H1 (cell line): ENCODE measurements around the gene ATP9B. TPM values are rescaled to one million over a fixed set of nuclear protein-coding genes. Genes with fewer than 3 reads are reported as not detected.

Experiments
- CTCF ChIA-PET: fragments of 300-600 bp; sonication (Branson Sonifier 250); formaldehyde crosslinking; loops from one replicate; lab custom pipeline; 2021; ENCODE audit not compliant: partially characterized antibody; lab: Charles Lee
- POLR2A ChIA-PET: fragments of 300-600 bp; sonication (Branson Sonifier 250); formaldehyde crosslinking; loops from one replicate; lab custom pipeline; 2021; ENCODE audit warnings: inconsistent platforms; ENCODE audit not compliant: partially characterized antibody; lab: Charles Lee
- DNase-seq, 2 experiments: peaks; one replicate each; pipeline versions ENCODE4 v3.0.0 to v3.0.0-alpha.2; 2010 to 2022; ENCODE audit warnings: low spot score in 2 of 2, low read depth in 1 of 2, mixed read lengths in 1 of 2
- FAIRE-seq: peaks from 2 replicates; lab custom pipeline; 2011; peaks lifted over from hg19 to GRCh38; lab: Jason Lieb, UNC
- H2AFZ ChIP-seq: 2 replicates; pipeline ENCODE4 v1.8.1; 2012; ENCODE audit warnings: low read length, inconsistent platforms
- H2AK5ac ChIP-seq: 2 replicates; pipeline ENCODE4 v1.6.1; 2013; ENCODE audit warnings: low read depth, low read length
- H2BK120ac ChIP-seq: replicated peaks from 2 replicates; pipeline ENCODE3; 2013; ENCODE audit warnings: low read depth, low read length, inconsistent platforms
- H2BK12ac ChIP-seq: 2 replicates; pipeline ENCODE4 v1.6.1; 2013; ENCODE audit warnings: low read depth, low read length
- H2BK15ac ChIP-seq: 2 replicates; pipeline ENCODE4 v1.6.1; 2013; ENCODE audit warnings: low read length
- H2BK20ac ChIP-seq: 2 replicates; pipeline ENCODE4 v1.6.1; 2013; ENCODE audit warnings: low read length
- H2BK5ac ChIP-seq: 2 replicates; pipeline ENCODE4 v1.6.1; 2013; ENCODE audit warnings: low read depth, low read length
- H3K14ac ChIP-seq: 2 replicates; pipeline ENCODE4 v1.6.1; 2013; ENCODE audit warnings: inconsistent platforms; ENCODE audit not compliant: insufficient read length
- H3K18ac ChIP-seq: 2 replicates; pipeline ENCODE4 v1.6.1; 2013; ENCODE audit warnings: low read length; ENCODE audit errors: extremely low read depth
- H3K23ac ChIP-seq: 2 replicates; pipeline ENCODE4 v1.6.1; 2013; ENCODE audit warnings: inconsistent platforms; ENCODE audit not compliant: insufficient read length
- H3K23me2 ChIP-seq: 2 replicates; pipeline ENCODE4 v1.6.1; 2013; ENCODE audit warnings: low read depth, low read length
- H3K27ac ChIP-seq: 2 replicates; pipeline ENCODE4 v1.6.1; 2011; ENCODE audit warnings: low read depth, low read length, inconsistent platforms
- H3K27me3 ChIP-seq, 4 experiments: replicated peaks in 1 of 4; 1 replicate in 1 of 4; 2 replicates in 3 of 4; pipeline versions ENCODE4 v1.6.1 to v1.8.1; 2011 to 2013; ENCODE audit warnings: low read length in 3 of 4, mild to moderate bottlenecking in 3 of 4, inconsistent platforms in 2 of 4, mixed read lengths in 2 of 4, moderate library complexity in 1 of 4; ENCODE audit not compliant: control insufficient read depth in 3 of 4, insufficient read depth in 3 of 4; ENCODE audit errors: extremely low read depth in 1 of 4
- H3K36me3 ChIP-seq, 4 experiments: 2 replicates each; pipeline versions ENCODE4 v1.6.1 to v1.8.1; 2011 to 2013; ENCODE audit warnings: mild to moderate bottlenecking in 4 of 4, low read length in 3 of 4, moderate library complexity in 2 of 4, control low read depth in 1 of 4, inconsistent platforms in 1 of 4; ENCODE audit not compliant: insufficient read depth in 4 of 4, control insufficient read depth in 2 of 4
- H3K4ac ChIP-seq: replicated peaks from 2 replicates; pipeline ENCODE3; 2013; ENCODE audit warnings: low read length, low read depth, mixed read lengths, inconsistent platforms; ENCODE audit not compliant: insufficient read length
- H3K4me1 ChIP-seq, 4 experiments: replicated peaks in 1 of 4; 1 replicate in 1 of 4; 2 replicates in 3 of 4; pipeline versions ENCODE4 v1.6.1 to v1.8.1; 2011 to 2013; ENCODE audit warnings: low read length in 3 of 4, inconsistent platforms in 2 of 4, mixed read lengths in 1 of 4; ENCODE audit not compliant: insufficient read depth in 4 of 4, control insufficient read depth in 3 of 4
- H3K4me2 ChIP-seq, 2 experiments: 2 replicates each; pipeline versions ENCODE4 v1.6.1 to v1.8.1; 2011 to 2013; ENCODE audit warnings: low read depth in 2 of 2, low read length in 2 of 2, control low read depth in 1 of 2, inconsistent platforms in 1 of 2, mild to moderate bottlenecking in 1 of 2; ENCODE audit not compliant: insufficient read depth in 1 of 2
- H3K4me3 ChIP-seq, 4 experiments: fragments of 200-600, 300-600 bp in 1 of 4; sonication (generic), shearing (Covaris generic), sonication (Bioruptor Twin) in 1 of 4; 2 replicates each; pipeline versions ENCODE4 v1.5.1 to v1.8.1; 2011 to 2016; ENCODE audit warnings: low read length in 4 of 4, low read depth in 3 of 4, control low read depth in 2 of 4, inconsistent platforms in 2 of 4, mild to moderate bottlenecking in 2 of 4, mixed read lengths in 1 of 4, moderate library complexity in 1 of 4; ENCODE audit not compliant: insufficient read depth in 2 of 4; ENCODE audit errors: extremely low read depth in 1 of 4
- H3K56ac ChIP-seq: replicated peaks from 2 replicates; pipeline ENCODE3; 2013; ENCODE audit warnings: low read depth, mild to moderate bottlenecking, mixed read lengths, low read length, inconsistent platforms; ENCODE audit not compliant: insufficient read length
- H3K79me1 ChIP-seq: 2 replicates; pipeline ENCODE4 v1.6.1; 2013; ENCODE audit warnings: low read depth, low read length, control low read depth
- H3K79me2 ChIP-seq, 2 experiments: 2 replicates each; pipeline versions ENCODE4 v1.6.1 to v1.8.1; 2012 to 2013; ENCODE audit warnings: low read length in 2 of 2, mild to moderate bottlenecking in 2 of 2, inconsistent platforms in 1 of 2; ENCODE audit not compliant: insufficient read depth in 2 of 2, control insufficient read depth in 1 of 2
- H3K9ac ChIP-seq, 4 experiments: replicated peaks in 1 of 4; 1 replicate in 1 of 4; 2 replicates in 3 of 4; pipeline versions ENCODE4 v1.6.1 to v1.8.1; 2011 to 2013; ENCODE audit warnings: low read depth in 3 of 4, low read length in 3 of 4, control low read depth in 2 of 4, mild to moderate bottlenecking in 2 of 4, moderate library complexity in 2 of 4, inconsistent platforms in 1 of 4; ENCODE audit errors: extremely low read depth in 1 of 4
- H3K9me3 ChIP-seq, 2 experiments: 2 replicates each; pipeline versions ENCODE4 v1.6.1 to v1.8.1; 2012 to 2013; ENCODE audit warnings: mild to moderate bottlenecking in 2 of 2, moderate library complexity in 2 of 2, control low read depth in 1 of 2, inconsistent platforms in 1 of 2, low read depth in 1 of 2, low read length in 1 of 2, mixed read lengths in 1 of 2; ENCODE audit not compliant: insufficient read depth in 2 of 2
- H4K20me1 ChIP-seq, 2 experiments: replicated peaks in 1 of 2; 2 replicates each; pipeline versions ENCODE3 to v1.8.1; 2011 to 2013; ENCODE audit warnings: inconsistent platforms in 2 of 2, low read length in 2 of 2, mild to moderate bottlenecking in 1 of 2; ENCODE audit not compliant: insufficient read depth in 2 of 2, control insufficient read depth in 1 of 2
- H4K5ac ChIP-seq: 2 replicates; pipeline ENCODE4 v1.6.1; 2013; ENCODE audit warnings: low read length, low read depth, mixed read lengths, inconsistent platforms; ENCODE audit not compliant: insufficient read length
- H4K8ac ChIP-seq: 2 replicates; pipeline ENCODE4 v1.8.0; 2013; ENCODE audit warnings: mild to moderate bottlenecking, moderate library complexity, low read length, inconsistent platforms; ENCODE audit not compliant: insufficient read depth; ENCODE audit errors: extremely low read depth
- H4K91ac ChIP-seq: replicated peaks from 2 replicates; pipeline ENCODE3; 2013; ENCODE audit warnings: low read length, mixed read lengths, inconsistent platforms; ENCODE audit not compliant: insufficient read length
- WGBS, 2 experiments: shearing (Covaris generic) in 1 of 2; methylation state at CpG; one replicate each; pipeline versions ENCODE4 v1.1.6 to v1.1.7; 2013 to 2015; ENCODE audit warnings: low lambda C conversion rate in 2 of 2, mixed read lengths in 2 of 2, inconsistent platforms in 1 of 2, low coverage in 1 of 2, missing lambda C conversion rate in 1 of 2; ENCODE audit not compliant: insufficient replicate concordance in 2 of 2, insufficient coverage in 1 of 2, insufficient read length in 1 of 2; ENCODE audit errors: extremely low coverage in 1 of 2, missing lambda C conversion rate in 1 of 2; 5-methylcytosine and 5-hydroxymethylcytosine counted together
- polyA plus RNA-seq, 7 experiments: library from polyadenylated mRNA; depleted of rRNA in 3 of 7; stranded (reverse) in 5 of 7; unstranded in 2 of 7; fragments of >200 nt in 5 of 7; fragments of 200-250 nt in 2 of 7; gene quantifications; 1 replicate in 5 of 7; 2 replicates in 1 of 7; 4 replicates in 1 of 7; pipeline versions ENCODE4 v1.2.1 to v1.2.3, GENCODE V29; 2011 to 2013; ENCODE audit warnings: missing spikeins in 2 of 7, mixed read lengths in 2 of 7
- total RNA-seq: library from RNA; stranded (reverse); fragmentation: NEBNext Ultra II Directional; extraction: Animal tissue kit (Norgen Biotek cat#: 25700); gene quantifications from 2 replicates; pipeline ENCODE4 v1.2.1, GENCODE V29; 2021

Gene ATP9B
- total and polyA plus RNA-seq, 2 of the 8 experiments (the other 6 are each of a cell fraction or from before 2014, with no cell fraction given), result 15.1 to 21.7 TPM

DNA sequence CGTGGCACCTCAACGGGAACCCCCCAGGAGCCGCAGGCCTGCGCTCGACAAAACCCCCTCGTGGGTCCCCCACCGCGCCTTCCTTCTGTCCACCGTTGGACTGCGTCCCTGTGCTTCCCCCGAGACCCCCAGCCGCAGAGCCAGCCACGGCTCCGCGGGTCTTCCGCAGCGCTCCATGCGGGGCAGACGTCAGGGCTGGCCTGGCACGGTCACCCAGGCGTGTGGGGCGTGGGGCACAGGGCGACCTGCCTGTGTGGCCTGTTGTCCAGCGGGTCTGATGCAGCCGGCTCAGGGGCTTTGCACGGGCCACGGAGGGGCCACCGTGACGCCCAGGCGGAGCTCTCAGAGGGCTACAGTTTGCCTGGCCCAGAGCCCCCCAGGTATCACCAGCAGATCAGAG, 337.5 kb downstream of the ATP9B start:
- no peak overlapping the region for H4K5ac ChIP-seq
- H4K91ac ChIP-seq, result no peak overlapping the region
- peaks cover 0 to 5% of the 10 kb centered on the region in 2 experiments for H4K20me1 ChIP-seq
- H3K79me2 ChIP-seq, result no peaks in the 10 kb centered on the region
- no peaks in the 10 kb centered on the region for H3K79me1 ChIP-seq
- ChIA-PET POLR2A (no interaction called here), CTCF (interaction anchor here (0.7 to 2.7 kb wide), 4 partner anchors 8 to 123 kb away, joined by 3 to 9 read pairs (median 6); no protein-coding TSS in a partner anchor)
- no peak overlapping the region for H3K4ac ChIP-seq
- no peak overlapping the region for H3K14ac ChIP-seq
- H2BK12ac ChIP-seq, result no peak overlapping the region
- FAIRE-seq (no peak), DNase-seq (no peak)
- H3K23ac ChIP-seq, result no peak overlapping the region
- H3K27ac ChIP-seq, result no peak overlapping the region
- no peak overlapping the region for H2BK15ac ChIP-seq
- no peak overlapping the region for H2BK20ac ChIP-seq
- peaks cover 0 to 2% (median 0%) of the 10 kb centered on the region in 4 experiments; a peak in 2 of 7 replicates for H3K4me1 ChIP-seq
- H3K4me3 ChIP-seq, result no peak overlapping the region
- no peak overlapping the region; the same call in 1 of the 2 replicates for H4K8ac ChIP-seq
- H3K9me3 ChIP-seq, result no peaks in the 10 kb centered on the region; a peak in 1 of 4 replicates
- H2BK5ac ChIP-seq, result no peak overlapping the region
- H2AK5ac ChIP-seq, result no peak overlapping the region
- H3K18ac ChIP-seq, result no peak overlapping the region
- H3K4me2 ChIP-seq, result no peak overlapping the region
- no peak overlapping the region for H3K56ac ChIP-seq
- H3K23me2 ChIP-seq, result peaks cover 10% of the 10 kb centered on the region; the same call in 1 of the 2 replicates
- WGBS, 2 experiments, result 92% methylated on average over 29 of the region's 30 CpGs; no CpG with 5 or more reads in 1 of the 2 experiments
- no peak overlapping the region for H2BK120ac ChIP-seq
- H3K9ac ChIP-seq, result no peak overlapping the region
- H3K36me3 ChIP-seq, result peaks cover 0 to 5% (median 0%) of the 10 kb centered on the region in 4 experiments; a peak in 1 of 8 replicates
- H3K27me3 ChIP-seq, result peaks cover 0 to 2% (median 0%) of the 10 kb centered on the region in 4 experiments; a peak in 3 of 7 replicates
- no peak overlapping the region for H2AFZ ChIP-seq
